Fibroblast of pulmonary artery (primary cell): ENCODE data around the gene TMEM8B.

Experiments used
- DNase-seq: peaks from one replicate; pipeline ENCODE4 v3.0.0-alpha.2; 2010; ENCODE audit warnings: low read depth
- H3K4me3 ChIP-seq: replicated peaks from 2 replicates; pipeline ENCODE4 v1.5.1; 2011; ENCODE audit warnings: low read depth, mild to moderate bottlenecking, control low read depth, low read length, moderate library complexity
- TF ChIP-seq, protein P1 (sequence below): IDR thresholded peaks from 2 replicates; pipeline ENCODE4 v1.5.1; 2011; ENCODE audit warnings: mild to moderate bottlenecking, control low read depth, low read length, inconsistent platforms; ENCODE audit errors: missing control alignments

The TMEM8B gene

DNA sequence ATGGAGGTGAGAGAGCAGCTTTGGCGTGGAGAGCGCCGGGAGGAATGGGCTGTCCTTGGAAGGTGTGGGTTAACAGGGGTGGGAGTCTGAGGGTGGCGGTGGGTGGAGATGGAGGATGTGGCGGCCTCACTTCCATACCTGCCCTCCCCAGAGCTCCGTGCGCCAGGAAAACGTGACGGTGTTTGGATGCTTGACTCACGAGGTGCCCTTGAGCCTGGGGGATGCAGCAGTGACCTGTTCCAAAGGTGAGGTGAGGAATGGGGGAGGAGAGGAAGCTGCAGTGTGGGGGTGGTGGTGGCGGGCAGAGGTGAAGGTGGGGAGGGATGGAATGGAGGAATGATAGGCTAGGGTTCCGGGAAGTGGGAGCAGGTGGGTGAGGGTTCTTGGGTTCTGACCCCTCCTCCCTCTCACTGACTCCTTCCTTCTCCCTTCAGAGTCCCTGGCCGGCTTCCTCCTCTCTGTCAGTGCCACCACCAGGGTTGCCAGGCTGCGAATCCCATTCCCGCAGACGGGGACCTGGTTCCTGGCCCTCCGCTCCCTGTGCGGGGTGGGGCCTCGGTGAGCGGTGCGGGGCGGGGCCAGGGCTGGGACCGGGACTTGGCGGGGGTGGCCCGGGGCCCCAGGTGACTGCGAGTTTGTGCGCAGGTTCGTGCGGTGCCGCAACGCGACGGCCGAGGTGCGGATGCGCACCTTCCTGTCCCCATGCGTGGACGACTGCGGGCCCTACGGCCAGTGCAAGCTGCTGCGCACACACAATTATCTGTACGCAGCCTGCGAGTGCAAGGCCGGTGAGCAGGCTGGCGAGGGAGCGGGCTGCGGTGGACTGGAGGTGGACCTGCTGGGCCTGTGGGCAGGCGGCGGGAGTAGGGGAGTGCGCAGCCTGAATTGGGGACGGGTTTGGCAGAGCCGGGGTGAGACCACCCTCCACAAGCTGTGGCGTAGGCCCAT lies 17.1 kb downstream of the TMEM8B start:
- H3K4me3 ChIP-seq: no peak overlapping the region
- TF ChIP-seq, protein P1, sequence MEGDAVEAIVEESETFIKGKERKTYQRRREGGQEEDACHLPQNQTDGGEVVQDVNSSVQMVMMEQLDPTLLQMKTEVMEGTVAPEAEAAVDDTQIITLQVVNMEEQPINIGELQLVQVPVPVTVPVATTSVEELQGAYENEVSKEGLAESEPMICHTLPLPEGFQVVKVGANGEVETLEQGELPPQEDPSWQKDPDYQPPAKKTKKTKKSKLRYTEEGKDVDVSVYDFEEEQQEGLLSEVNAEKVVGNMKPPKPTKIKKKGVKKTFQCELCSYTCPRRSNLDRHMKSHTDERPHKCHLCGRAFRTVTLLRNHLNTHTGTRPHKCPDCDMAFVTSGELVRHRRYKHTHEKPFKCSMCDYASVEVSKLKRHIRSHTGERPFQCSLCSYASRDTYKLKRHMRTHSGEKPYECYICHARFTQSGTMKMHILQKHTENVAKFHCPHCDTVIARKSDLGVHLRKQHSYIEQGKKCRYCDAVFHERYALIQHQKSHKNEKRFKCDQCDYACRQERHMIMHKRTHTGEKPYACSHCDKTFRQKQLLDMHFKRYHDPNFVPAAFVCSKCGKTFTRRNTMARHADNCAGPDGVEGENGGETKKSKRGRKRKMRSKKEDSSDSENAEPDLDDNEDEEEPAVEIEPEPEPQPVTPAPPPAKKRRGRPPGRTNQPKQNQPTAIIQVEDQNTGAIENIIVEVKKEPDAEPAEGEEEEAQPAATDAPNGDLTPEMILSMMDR: no peak
- no peak for DNase-seq

DNA sequence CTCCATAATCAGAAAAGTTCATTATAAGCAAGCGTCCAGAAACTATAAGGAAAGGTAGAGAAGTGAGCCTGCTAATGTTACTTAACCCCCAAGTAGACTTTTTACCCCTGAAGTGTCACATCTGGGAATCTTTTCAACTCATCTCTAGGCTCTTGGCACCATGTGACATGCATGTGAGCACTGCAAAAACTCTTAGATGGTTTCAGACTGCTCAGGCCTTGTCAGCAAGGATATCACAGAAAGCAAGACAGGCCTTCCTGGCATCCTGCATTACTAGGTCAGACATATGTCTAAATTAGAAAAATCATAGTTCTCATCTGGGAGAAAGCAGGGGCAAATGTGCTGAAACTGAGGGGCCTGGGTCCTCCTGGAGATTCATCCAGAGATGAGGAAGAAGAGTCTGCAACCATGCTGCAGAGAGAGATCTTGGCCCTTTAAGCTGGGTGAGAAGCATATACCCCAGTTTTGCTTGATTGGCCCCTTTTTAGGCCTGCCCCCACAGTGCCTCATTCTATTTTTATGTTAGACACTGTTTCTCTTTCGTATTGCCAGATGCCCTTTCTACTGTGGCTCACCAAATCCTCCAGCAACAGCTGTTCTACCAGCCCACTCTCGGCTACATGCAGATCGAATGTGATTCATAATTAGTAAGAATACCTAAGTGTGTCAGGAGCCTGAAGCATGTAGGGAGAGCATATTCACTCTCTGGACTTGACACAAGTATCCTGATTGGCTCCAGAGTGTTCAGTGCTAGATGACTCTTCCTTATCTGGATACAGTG lies 19.0 kb downstream of the TMEM8B start:
- no peak overlapping the region for H3K4me3 ChIP-seq
- TF ChIP-seq, protein P1: no peak
- DNase-seq: peak; percentile 49

DNA sequence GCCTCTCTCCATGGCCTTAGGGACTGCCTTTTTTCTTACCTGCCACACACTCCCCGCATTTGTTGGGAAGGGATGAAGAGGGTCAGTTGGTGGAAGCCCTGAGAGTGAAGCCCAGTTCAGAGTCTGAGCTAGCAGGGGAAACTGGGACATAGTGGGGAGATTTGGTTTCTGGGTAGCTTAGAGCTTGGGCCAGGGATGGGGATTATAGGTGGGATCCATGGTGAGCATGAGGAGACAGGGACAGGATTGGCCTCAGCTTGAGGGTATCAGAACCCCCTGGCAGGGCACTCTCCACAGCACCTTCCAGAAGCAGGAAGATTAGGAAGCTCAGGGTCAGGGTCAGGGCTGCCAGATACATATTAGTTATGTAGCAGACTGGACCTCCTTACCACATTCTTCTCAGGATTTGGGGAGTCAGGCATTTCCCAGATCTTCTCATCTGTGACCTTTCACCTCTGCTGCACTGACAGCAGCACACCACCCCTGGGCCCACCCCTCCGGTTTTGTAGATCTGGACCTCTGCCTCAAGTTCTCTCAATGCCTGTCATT lies 23.3 kb downstream of the TMEM8B start:
- DNase-seq: no peak
- TF ChIP-seq, protein P1: no peak
- H3K4me3 ChIP-seq: no peak overlapping the region

DNA sequence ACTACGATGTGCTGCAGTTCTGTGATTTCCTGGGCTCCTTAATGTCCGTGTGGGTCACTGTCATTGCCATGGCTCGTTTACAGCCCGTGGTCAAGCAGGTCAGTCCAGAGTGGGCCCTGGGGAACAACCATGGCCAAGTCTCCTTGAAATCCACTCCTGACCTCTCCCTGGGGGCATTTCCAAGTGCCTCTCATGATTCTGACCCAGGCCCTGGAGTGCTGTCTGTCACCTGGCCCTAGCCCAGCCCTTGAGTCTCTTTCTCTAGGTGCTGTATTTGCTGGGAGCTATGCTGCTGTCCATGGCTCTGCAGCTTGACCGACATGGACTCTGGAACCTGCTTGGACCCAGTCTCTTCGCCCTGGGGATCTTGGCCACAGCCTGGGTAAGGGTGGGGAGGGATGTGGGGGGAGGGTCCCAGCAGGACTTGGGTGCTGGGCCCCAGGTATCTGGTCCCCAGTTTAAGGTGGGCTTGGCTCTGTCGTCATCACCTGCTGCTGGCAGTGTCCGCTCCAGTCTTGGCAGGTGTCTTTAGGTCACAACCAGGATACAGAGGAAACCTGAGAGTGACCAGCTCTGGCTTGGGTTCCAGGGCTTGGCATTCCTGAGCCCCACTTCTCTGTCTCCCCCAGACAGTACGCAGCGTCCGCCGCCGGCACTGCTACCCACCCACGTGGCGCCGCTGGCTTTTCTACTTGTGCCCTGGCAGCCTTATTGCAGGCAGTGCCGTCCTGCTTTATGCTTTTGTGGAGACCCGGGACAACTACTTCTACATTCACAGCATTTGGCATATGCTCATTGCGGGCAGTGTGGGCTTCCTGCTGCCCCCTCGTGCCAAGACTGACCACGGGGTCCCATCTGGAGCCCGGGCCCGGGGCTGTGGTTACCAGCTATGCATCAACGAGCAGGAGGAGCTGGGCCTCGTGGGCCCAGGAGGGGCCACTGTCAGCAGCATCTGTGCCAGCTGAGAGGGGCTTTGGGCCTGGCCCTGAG lies 24.1 kb downstream of the TMEM8B start:
- H3K4me3 ChIP-seq: no peak overlapping the region
- TF ChIP-seq, protein P1: no peak
- no peak for DNase-seq

DNA sequence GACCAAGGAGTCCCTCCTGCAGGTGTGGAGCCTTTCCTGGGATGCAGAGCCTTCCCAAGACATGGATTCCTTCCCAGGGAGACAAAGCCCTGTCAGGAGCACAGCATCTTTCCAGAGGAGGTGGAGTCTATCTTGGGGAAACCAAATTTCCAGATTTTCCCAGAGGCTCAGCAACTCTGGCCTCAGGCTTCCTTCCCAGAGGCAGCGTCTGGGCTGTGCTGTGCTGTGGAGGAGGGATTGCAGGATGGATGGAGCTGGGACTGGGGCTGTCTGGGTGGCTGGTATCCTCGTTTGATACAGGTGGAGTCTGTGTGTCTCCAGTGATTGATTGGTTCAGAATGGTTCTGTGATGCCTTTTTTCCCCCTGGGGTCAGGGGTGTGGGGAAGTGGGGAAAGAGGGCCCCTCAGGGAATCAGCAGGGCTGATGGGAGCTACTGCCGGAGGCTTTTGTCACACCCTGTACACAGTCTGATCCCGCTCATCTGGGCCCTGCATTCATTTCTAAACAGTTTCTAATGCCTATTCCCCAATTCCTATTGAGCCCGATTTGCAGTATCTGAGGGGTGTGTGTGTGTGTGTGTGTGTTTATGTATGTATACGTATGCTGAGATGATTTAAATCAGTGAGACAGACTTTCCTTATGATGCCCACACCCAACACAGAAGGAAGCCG lies 25.2 kb downstream of the TMEM8B start:
- no peak for DNase-seq
- TF ChIP-seq, protein P1: no peak
- no peak overlapping the region for H3K4me3 ChIP-seq

DNA sequence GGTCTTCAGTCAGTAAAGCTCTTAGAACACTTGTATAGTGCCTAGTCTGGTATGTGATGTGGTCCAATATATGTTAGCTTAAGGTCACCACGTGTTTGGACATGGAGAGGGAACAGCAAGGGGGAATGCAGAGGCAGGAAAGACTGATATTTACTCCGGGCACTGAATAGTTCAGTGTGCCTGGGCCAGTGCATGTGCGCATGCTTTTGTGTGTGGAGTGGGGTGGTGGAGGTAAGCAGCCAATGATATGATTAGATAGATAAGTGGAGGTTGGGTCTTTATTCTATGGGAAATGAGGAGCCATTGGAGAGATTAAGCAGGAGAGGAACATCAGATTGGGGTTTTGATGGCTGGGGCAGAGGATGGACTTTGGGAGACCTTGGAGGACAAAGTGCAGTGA lies 27.2 kb downstream of the TMEM8B start:
- H3K4me3 ChIP-seq: no peak overlapping the region
- TF ChIP-seq, protein P1: no peak
- no peak for DNase-seq
